Measurements from ENCODE around the gene RCN2. TPM values are rescaled to one million over a fixed set of nuclear protein-coding genes. Genes with fewer than 3 reads are reported as not detected.

Gene RCN2
- total and polyA plus RNA-seq, 7 donors, result 16.6 to 30.1 (median 22.3) TPM

DNA sequence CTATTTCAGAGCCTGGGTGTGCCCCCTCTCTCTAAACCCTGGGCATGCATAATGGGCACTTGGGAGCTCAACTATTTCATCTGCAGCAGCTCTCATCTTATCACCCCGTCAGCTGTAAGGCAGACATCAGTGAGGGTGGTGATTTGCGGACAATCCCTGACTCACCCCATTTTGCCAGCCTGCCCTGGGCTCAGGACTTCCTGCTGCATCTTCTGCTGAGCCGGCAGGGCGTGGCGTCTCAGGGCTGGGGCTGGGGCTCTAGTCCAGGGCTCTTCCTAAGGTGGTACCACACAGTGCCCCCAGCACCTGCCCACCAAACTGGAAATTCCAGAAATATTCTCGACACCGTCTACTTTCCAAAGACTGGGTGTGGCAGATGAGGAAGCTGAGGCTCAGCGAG is 62.5 kb downstream of the RCN2 start:
- TF ChIP-seq, protein P1, sequence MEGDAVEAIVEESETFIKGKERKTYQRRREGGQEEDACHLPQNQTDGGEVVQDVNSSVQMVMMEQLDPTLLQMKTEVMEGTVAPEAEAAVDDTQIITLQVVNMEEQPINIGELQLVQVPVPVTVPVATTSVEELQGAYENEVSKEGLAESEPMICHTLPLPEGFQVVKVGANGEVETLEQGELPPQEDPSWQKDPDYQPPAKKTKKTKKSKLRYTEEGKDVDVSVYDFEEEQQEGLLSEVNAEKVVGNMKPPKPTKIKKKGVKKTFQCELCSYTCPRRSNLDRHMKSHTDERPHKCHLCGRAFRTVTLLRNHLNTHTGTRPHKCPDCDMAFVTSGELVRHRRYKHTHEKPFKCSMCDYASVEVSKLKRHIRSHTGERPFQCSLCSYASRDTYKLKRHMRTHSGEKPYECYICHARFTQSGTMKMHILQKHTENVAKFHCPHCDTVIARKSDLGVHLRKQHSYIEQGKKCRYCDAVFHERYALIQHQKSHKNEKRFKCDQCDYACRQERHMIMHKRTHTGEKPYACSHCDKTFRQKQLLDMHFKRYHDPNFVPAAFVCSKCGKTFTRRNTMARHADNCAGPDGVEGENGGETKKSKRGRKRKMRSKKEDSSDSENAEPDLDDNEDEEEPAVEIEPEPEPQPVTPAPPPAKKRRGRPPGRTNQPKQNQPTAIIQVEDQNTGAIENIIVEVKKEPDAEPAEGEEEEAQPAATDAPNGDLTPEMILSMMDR (IDR thresholded peaks at IDR 0.05), result no peak

DNA sequence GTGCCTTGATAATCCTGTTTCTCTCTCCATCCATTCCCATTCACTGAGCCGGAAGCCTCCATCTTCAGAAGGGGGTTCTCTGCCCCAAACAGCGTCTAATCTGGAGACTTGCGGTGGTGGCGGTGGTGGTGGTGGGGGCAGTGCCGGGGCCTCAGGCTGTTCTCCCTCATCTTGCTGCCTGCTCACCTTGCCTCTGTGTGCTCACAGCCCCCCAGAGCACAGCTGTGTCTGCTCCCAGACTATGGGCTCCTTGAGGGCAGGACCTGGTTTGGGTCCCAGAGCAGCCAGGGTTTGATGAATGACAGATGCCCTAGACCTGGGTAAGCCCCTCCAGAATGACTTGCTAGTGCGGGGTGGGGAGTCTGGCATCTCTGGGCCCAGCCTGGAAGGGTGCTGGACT is 62.9 kb downstream of the RCN2 start:
- peaks cover 0 to 3% (median 0%) of the 10 kb centered on the region in 3 donors for H3K27me3 ChIP-seq (ENCODE audit: insufficient read depth in 3 of 3, low read length in 2 of 3)
- H3K36me3 ChIP-seq (ENCODE audit: insufficient read depth in 1 of 2, low read depth in 1 of 2), result no peaks in the 10 kb centered on the region
- 95 to 97% (median 97%) methylated on average over 6 of the region's 6 CpGs for WGBS, 3 donors
- intact Hi-C loops (cut with DNase I), result no loop called here
- H3K27ac ChIP-seq, result no peak overlapping the region
- no peak for DNase-seq
- TF ChIP-seq, protein P1 (IDR thresholded peaks at IDR 0.05), result no peak
- no peak for ATAC-seq
- H3K9me3 ChIP-seq, result no peaks in the 10 kb centered on the region
- peaks cover 6% of the 10 kb centered on the region for H3K4me1 ChIP-seq
- H3K4me3 ChIP-seq, result no peak overlapping the region

More for the DNA sequence above, 62.5 kb downstream of the RCN2 start:
- Histone ChIP-seq H3K36me3 (ENCODE audit: insufficient read depth in 1 of 2, low read depth in 1 of 2) (no peaks in the 10 kb centered on the region), H3K4me3 (no peak overlapping the region), H3K27ac (no peak overlapping the region), H3K4me1 (peaks cover 6% of the 10 kb centered on the region), H3K27me3 (ENCODE audit: insufficient read depth in 3 of 3, low read length in 2 of 3) (peaks cover 0 to 3% (median 0%) of the 10 kb centered on the region in 3 donors), H3K9me3 (no peaks in the 10 kb centered on the region)
- ATAC-seq, result peak in 2 of 4 donors; percentile 23 to 43
- intact Hi-C loops (cut with DNase I), result no loop called here
- 84 to 94% (median 92%) methylated on average over 8 of the region's 8 CpGs for WGBS, 3 donors
- DNase-seq, result peak in 1 of 2 donors; percentile 55

DNA sequence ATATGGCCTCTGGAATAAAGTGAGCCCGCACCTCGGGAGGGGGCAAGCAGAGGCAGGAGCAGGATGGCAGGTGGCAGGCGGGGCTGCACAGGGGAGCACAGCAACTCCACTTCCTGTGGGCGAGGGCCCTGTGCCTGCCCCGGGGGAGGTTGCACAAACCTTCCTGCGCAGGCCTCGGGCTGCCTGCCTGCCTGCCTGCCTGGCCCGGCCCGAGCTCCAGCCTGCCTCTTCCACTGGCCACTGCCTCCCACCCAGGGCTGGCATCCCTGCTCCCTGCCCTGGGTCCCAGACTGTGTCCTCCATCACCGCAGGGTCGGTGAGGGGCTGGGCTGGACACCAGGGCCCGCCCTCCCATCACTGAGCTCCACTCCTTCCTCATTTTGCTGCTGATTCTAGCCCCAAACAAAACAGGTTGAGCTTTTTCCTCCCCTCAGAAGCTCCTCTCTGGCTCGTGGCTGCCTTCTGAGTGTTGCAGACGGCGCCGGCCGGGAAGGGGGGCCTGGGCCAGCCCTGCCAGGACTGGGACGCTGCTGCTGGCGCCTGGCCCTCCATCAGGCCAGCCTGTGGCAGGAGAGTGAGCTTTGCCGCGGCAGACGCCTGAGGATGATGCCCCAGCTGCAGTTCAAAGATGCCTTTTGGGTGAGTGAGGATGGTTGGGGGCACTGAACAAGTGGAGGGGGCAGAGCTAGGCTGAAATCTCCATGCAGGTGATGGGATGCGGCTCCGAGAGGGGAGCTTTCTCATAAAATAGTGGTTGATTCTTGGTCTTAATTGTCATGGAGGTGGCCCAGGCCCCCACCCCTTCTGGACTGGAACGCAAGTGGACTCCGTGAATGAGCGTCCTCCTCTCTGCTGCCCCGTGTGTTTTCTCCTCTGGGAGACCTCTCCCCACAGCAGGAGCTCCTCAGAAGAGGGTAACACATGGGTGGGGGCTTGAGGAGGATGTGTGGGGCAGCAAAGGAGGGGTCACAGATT is 63.7 kb downstream of the RCN2 start, which contains the start of gene PSTPIP1:
TSS of gene PSTPIP1 (plus strand) at position 156 of the 975 bp plus-strand sequence. CDS start at position 604, 448 bp downstream.
- TF ChIP-seq, protein P1 (IDR thresholded peaks at IDR 0.05), result no peak
- H3K27ac ChIP-seq, result no peak within 1 kb of the TSS
- peak within 1 kb of the TSS; percentile 38 for H3K4me3 ChIP-seq
- 50 to 56% (median 53%) methylated on average over 23 to 28 of the region's 28 CpGs for WGBS, 3 donors
- intact Hi-C loops (cut with DNase I), result no loop called here
- peak in 1 of 2 donors; percentile 57 for DNase-seq
- peaks cover 6% of the 10 kb centered on the region for H3K4me1 ChIP-seq
- peak in 3 of 4 donors; percentile 16 to 37 (median 17) for ATAC-seq
- H3K9me3 ChIP-seq, result no peaks in the 10 kb centered on the region
- H3K27me3 ChIP-seq (ENCODE audit: insufficient read depth in 3 of 3, low read length in 2 of 3), result peaks cover 0 to 3% (median 0%) of the 10 kb centered on the region in 3 donors
- no peaks in the 10 kb centered on the region for H3K36me3 ChIP-seq (ENCODE audit: insufficient read depth in 1 of 2, low read depth in 1 of 2)

DNA sequence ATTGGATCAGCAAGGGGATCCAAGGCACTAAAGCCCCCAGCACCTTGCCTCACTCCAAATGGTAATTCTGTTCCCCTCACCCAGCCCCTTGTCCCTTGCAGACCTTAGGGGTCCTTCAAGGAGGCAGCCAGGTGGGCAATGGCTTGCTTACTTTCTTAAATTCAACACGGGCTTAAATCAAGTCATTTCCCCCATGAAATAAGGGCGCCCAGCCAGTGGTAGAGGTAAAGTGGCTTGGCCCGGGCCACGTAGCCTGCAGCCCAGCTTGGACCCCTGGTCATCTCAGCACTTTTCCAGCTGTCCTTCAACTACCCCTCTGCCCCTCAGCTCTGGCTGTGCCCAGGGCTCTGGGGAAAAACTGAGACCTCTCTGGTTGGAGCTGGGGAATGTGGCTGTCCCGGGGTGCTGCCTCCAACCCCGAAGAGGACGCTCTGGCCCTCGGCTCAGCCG is 64.6 kb downstream of the RCN2 start:
- DNase-seq (no peak), ATAC-seq (no peak)
- intact Hi-C loops (cut with DNase I), result no loop called here
- H3K27ac ChIP-seq, result no peak overlapping the region
- WGBS, 3 donors, result 38 to 52% (median 40%) methylated on average over 9 of the region's 9 CpGs
- peaks cover 0 to 3% (median 0%) of the 10 kb centered on the region in 3 donors for H3K27me3 ChIP-seq (ENCODE audit: insufficient read depth in 3 of 3, low read length in 2 of 3)
- peaks cover 6% of the 10 kb centered on the region for H3K4me1 ChIP-seq
- H3K4me3 ChIP-seq, result peak overlapping the region; percentile 38
- H3K36me3 ChIP-seq (ENCODE audit: insufficient read depth in 1 of 2, low read depth in 1 of 2), result no peaks in the 10 kb centered on the region
- TF ChIP-seq, protein P1 (IDR thresholded peaks at IDR 0.05), result no peak
- no peaks in the 10 kb centered on the region for H3K9me3 ChIP-seq

All from psoas muscle (tissue), 8 donors.